ENCODE data around the gene ATP5PF.
"Not testable (repeated sequence)": the region's sequence is repeated elsewhere in the genome, so short reads cannot be mapped to it uniquely, and the experiment has no call there.

- TF ChIP-seq CTCF (tag by site-specific recombination; IDR thresholded peaks at IDR 0.05); ZNF174 (tag by site-specific recombination; IDR thresholded peaks at IDR 0.05); ZNF48 (tag by site-specific recombination; IDR thresholded peaks at IDR 0.05); ZNF830 (tag by site-specific recombination; IDR thresholded peaks at IDR 0.05; ENCODE audit: low read depth); ZNF549 (tag by site-specific recombination; IDR thresholded peaks at IDR 0.05); ZNF707 (tag by site-specific recombination; IDR thresholded peaks at IDR 0.05); ZNF302 (tag by site-specific recombination; IDR thresholded peaks at IDR 0.05; ENCODE audit: low read depth); ZBTB8A (tag by site-specific recombination; IDR thresholded peaks at IDR 0.05); SALL2 (tag by site-specific recombination; IDR thresholded peaks at IDR 0.05; ENCODE audit: borderline replicate concordance); SP2 (tag by site-specific recombination; IDR thresholded peaks at IDR 0.05): not testable (repeated sequence)
Observed at GRCh38 chr21:25714066-25714465, 20.6 kb downstream of the ATP5PF start.
